Uterus (tissue), 4 donors: ENCODE data around the gene ADGRG7. TPM values are rescaled to one million over a fixed set of nuclear protein-coding genes. Genes with fewer than 3 reads are reported as not detected.

ENCODE experiments used
- DNase-seq, 2 donors: peaks; one replicate each; pipeline ENCODE4 v3.0.0-alpha.2; 2019 to 2020
- H3K27ac ChIP-seq, 2 donors: fragments of 200-600 bp; sonication (generic); 1 replicate in 1 of 2; 2 replicates in 1 of 2; pipeline ENCODE4 v1.5.1; 2016 to 2018
- H3K27me3 ChIP-seq, 2 donors: fragments of 200-600 bp; sonication (generic); one replicate each; pipeline ENCODE4 v1.5.1; 2018 to 2019; ENCODE audit warnings: control low read depth in 1 of 2
- H3K36me3 ChIP-seq, 2 donors: fragments of 200-600 bp; sonication (generic); one replicate each; pipeline ENCODE4 v1.5.1; 2019; ENCODE audit warnings: control low read depth in 1 of 2
- H3K4me1 ChIP-seq, 2 donors: fragments of 200-600 bp; sonication (generic); one replicate each; pipeline ENCODE4 v1.5.1; 2018 to 2019; ENCODE audit warnings: control low read depth in 1 of 2
- H3K4me3 ChIP-seq, 2 donors: fragments of 200-600 bp; sonication (generic); 1 replicate in 1 of 2; 2 replicates in 1 of 2; pipeline ENCODE4 v1.5.1; 2018 to 2019; ENCODE audit warnings: mild to moderate bottlenecking in 1 of 2
- H3K9me3 ChIP-seq, 2 donors: fragments of 200-600 bp; sonication (generic); one replicate each; pipeline ENCODE4 v1.5.1; 2019; ENCODE audit warnings: control low read depth in 1 of 2
- CTCF ChIP-seq, 4 experiments: fragments of 200-600 bp in 2 of 4; fragments of 450-650 bp in 2 of 4; sonication (generic) in 2 of 4; IDR thresholded peaks; one replicate each; pipeline ENCODE4 v1.5.1; 2016 to 2019; ENCODE audit warnings: antibody characterized with exemption in 4 of 4, mild to moderate bottlenecking in 2 of 4, moderate library complexity in 1 of 4
- POLR2A ChIP-seq, 2 donors: fragments of 450-650 bp; IDR thresholded peaks; one replicate each; pipeline ENCODE4 v1.6.1; 2016; ENCODE audit warnings: antibody characterized with exemption in 2 of 2, mild to moderate bottlenecking in 1 of 2, moderate library complexity in 1 of 2
- intact Hi-C: fragments of 100-400 bp; cut with DNase I; formaldehyde crosslinking; loops from one replicate; pipeline ENCODE4 v1.15.1; 2023; ENCODE audit warnings: low total_unique reads
- total RNA-seq, 4 donors: library from RNA; depleted of rRNA in 3 of 4; stranded (reverse); fragments of >200 nt in 3 of 4; gene quantifications; one replicate each; pipeline versions ENCODE4 v1.1.0 to v1.2.4, GENCODE V29; 2014 to 2023
- donor health status: DM: yes; HTN: yes; CAD: no.

ADGRG7 gene
- total RNA-seq, 4 donors from 2014 or later = 0.21 to 0.70 TPM; not detected in 2

- DNase-seq = no peak
- no peak overlapping the region for H3K4me3 ChIP-seq
- H3K27ac ChIP-seq = no peak overlapping the region
- no peaks in the 10 kb centered on the region for H3K36me3 ChIP-seq
- no peaks in the 10 kb centered on the region for H3K4me1 ChIP-seq
- H3K27me3 ChIP-seq = no peaks in the 10 kb centered on the region
- no peaks in the 10 kb centered on the region for H3K9me3 ChIP-seq
- TF ChIP-seq CTCF (IDR thresholded peaks at IDR 0.05) (no peak), POLR2A (IDR thresholded peaks at IDR 0.05) (no peak)
- intact Hi-C loops = no loop called here
Observed at GRCh38 chr3:100563228-100563627, 46.2 kb upstream of the ADGRG7 start.

GRCh38 chr3:100563652-100564211 lies 45.7 kb upstream of the ADGRG7 start:
- no peak for TF ChIP-seq POLR2A (IDR thresholded peaks at IDR 0.05)
- TF ChIP-seq CTCF (IDR thresholded peaks at IDR 0.05) = no peak
- Histone ChIP-seq H3K27ac (no peak overlapping the region), H3K27me3 (no peaks in the 10 kb centered on the region), H3K4me1 (no peaks in the 10 kb centered on the region), H3K4me3 (no peak overlapping the region), H3K9me3 (no peaks in the 10 kb centered on the region), H3K36me3 (no peaks in the 10 kb centered on the region)
- intact Hi-C loops = no loop called here
- DNase-seq = no peak

- Histone ChIP-seq H3K27ac (no peak overlapping the region), H3K27me3 (no peaks in the 10 kb centered on the region), H3K4me1 (no peaks in the 10 kb centered on the region), H3K9me3 (no peaks in the 10 kb centered on the region), H3K36me3 (no peaks in the 10 kb centered on the region), H3K4me3 (no peak overlapping the region)
- DNase-seq = no peak
- intact Hi-C loops = no loop called here
- TF ChIP-seq POLR2A (IDR thresholded peaks at IDR 0.05) (no peak), CTCF (IDR thresholded peaks at IDR 0.05) (no peak)
Observed at GRCh38 chr3:100570811-100571210, 38.6 kb upstream of the ADGRG7 start.

- H3K4me3 ChIP-seq = no peak overlapping the region
- no peaks in the 10 kb centered on the region for H3K36me3 ChIP-seq
- intact Hi-C loops = no loop called here
- H3K27me3 ChIP-seq = no peaks in the 10 kb centered on the region
- H3K27ac ChIP-seq = no peak overlapping the region
- H3K9me3 ChIP-seq = no peaks in the 10 kb centered on the region
- DNase-seq = no peak
- TF ChIP-seq POLR2A (IDR thresholded peaks at IDR 0.05) (no peak), CTCF (IDR thresholded peaks at IDR 0.05) (no peak)
- H3K4me1 ChIP-seq = no peaks in the 10 kb centered on the region
Observed at GRCh38 chr3:100574536-100574935, 34.9 kb upstream of the ADGRG7 start.

- no peaks in the 10 kb centered on the region for H3K36me3 ChIP-seq
- H3K27me3 ChIP-seq = no peaks in the 10 kb centered on the region
- no peak overlapping the region for H3K27ac ChIP-seq
- DNase-seq = no peak
- H3K4me3 ChIP-seq = no peak overlapping the region
- intact Hi-C loops = no loop called here
- TF ChIP-seq CTCF (IDR thresholded peaks at IDR 0.05) = no peak
- no peak for TF ChIP-seq POLR2A (IDR thresholded peaks at IDR 0.05)
- H3K9me3 ChIP-seq = no peaks in the 10 kb centered on the region
- no peaks in the 10 kb centered on the region for H3K4me1 ChIP-seq
Observed at GRCh38 chr3:100575704-100576103, 33.7 kb upstream of the ADGRG7 start.
